GM10847 (cell line): Measurements from ENCODE around the gene GSTA3.

Experiments used
- POLR2A ChIP-seq: IDR thresholded peaks from 2 replicates; pipeline ENCODE4 v1.6.1; 2011; ENCODE audit not compliant: insufficient read length; ENCODE audit errors: extremely low read depth

Gene GSTA3

DNA sequence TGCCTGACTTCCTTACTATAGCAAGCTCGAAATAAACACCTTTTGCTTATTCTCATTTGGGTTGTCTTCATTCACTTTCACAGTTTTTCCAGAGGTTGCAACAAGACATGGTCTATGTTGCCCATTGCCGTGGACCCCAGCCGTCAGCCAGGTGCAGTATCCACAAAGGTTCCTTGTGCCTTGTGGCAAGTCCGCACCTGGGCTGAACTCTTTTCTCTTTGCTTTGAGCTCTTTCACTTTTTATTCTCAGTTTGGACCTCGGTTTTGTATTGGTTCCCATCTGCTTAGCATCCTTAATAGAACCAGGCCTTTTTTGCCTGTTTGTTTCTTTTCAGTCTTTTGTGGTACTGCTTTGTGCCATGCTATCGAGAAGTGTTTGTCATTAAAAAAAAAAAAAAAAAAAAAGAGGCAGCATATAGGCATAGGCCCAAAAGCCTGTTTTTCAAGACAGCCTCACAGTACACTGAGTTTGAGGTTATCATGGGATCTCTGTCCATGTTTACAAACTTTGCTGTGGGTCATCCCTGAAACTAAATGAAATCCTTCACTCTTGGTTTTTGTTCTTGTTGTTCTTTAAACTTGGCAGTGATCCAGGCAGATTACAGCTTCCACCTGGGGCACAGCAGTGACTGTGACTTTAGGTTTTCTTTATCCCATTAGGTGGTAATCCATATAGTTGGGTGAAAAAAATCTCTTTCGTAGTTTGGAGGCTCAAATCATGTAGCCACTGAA, 33.3 kb downstream of the GSTA3 start:
- TF ChIP-seq POLR2A = no peak

DNA sequence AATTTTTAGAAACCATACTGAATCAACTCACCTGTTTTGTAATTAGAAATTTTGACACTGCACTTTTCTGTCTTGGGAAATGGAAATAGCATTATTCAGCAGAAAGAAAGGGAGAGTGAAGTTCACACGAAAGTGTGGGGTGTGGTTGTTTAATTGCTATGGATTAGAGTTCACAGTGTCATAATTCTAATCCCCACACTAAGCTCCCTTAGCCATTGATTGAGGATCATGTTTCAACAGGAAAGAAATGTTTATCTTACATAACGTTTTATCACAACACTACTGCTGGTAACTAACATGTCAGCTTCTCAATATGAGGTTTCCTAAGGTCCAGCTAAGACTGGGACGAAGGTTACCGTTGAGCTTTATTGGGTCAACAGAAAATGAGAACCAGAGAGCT, 37.5 kb downstream of the GSTA3 start:
- no peak for TF ChIP-seq POLR2A

DNA sequence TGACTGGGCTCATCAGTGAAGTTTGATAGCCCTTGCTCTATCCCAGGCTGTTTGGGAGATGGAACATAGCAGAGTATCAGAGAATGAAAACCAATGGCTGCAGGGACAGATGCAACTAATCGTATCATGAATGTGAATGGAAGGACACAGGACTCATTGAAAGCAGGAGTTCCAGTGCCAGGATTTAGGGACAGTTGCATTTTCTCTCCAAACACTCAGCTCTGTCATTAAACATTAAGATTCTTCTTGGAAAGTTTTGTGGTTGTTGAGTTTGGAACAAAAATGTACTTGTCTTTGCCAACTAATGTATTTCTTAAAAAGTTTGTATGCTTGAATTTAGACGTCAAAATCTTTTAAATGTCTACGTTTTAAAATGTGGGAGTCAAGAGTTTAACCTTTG, 37.9 kb downstream of the GSTA3 start:
- TF ChIP-seq POLR2A = no peak

DNA sequence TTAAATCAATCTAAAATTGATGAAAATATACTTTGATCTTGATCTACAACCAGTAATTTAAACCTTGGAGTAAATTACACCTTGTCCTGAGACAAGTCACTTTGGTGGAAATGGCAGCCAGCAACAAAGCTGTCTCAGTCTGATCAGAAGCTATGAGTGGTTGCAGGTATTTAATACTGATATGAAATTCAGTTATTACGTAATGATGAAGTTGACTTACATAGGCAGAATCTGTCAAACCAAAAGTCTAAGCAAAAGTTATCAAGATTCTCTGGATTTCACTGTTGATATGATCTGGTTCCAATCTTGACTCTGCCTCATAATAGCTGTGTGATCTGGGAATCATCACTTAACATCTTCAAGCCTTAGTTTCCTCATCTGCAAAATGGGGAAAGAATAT, 41.3 kb downstream of the GSTA3 start:
- TF ChIP-seq POLR2A = no peak

- no peak for TF ChIP-seq POLR2A
Observed at GRCh38 chr6:52858416-52858815, 51.1 kb downstream of the GSTA3 start.

GRCh38 chr6:52849137-52849536, 60.4 kb downstream of the GSTA3 start:
- TF ChIP-seq POLR2A = no peak
